GM18951 (cell line): ENCODE data around the gene MGAT5B.

Source experiments
- POLR2A ChIP-seq: IDR thresholded peaks from 4 replicates; pipeline ENCODE4 v1.6.1; 2011; ENCODE audit warnings: mild to moderate bottlenecking; ENCODE audit not compliant: insufficient read length, insufficient read depth; ENCODE audit errors: extremely low read depth
- in situ Hi-C: fragments of 300-500 bp; cut with MboI; formaldehyde crosslinking; loops from one replicate; pipeline ENCODE4 v1.12.0; 2022; ENCODE audit warnings: low sequenced_read_pairs, mixed read lengths, inconsistent platforms; ENCODE audit not compliant: unreplicated experiment

MGAT5B gene

GRCh38 chr17:76924345-76925342 lies 56.4 kb downstream of the MGAT5B start:
- in situ Hi-C loops = loop anchor here (25.0 kb wide), 1 partner anchor 1787 kb away; the partner anchor contains the start of gene NT5C
- no peak for TF ChIP-seq POLR2A

DNA sequence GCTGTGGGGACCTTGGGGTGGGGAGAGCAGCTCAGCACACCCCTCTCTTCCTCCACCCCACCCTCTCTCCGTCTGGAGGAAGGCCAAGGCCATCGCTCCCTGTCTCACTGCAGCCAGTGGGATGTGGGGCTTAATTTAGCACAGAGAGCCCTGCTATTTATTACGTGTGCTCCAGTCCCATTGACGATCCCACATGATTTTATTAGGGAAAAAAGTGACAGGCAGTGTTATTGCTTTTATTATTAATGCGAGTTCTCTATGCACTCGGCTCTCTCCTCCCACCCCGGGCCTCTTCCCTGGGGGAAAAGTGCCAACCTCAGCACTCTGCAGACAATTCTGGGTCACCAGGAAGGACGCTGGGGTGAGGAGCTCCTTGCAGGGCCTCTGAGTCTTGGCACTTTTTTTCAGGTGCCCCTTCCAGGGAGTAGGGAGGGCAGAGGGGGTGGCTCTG lies 57.3 kb downstream of the MGAT5B start:
- in situ Hi-C loops = loop anchor here (25.0 kb wide), 1 partner anchor 1788 kb away; the partner anchor contains the start of gene NT5C
- TF ChIP-seq POLR2A = no peak

- in situ Hi-C loops = loop anchor here (25.0 kb wide), 1 partner anchor 1789 kb away; the partner anchor contains the start of gene NT5C
- no peak for TF ChIP-seq POLR2A
These were observed 58.1 kb downstream of the MGAT5B start for GRCh38 chr17:76926237-76926866.

DNA sequence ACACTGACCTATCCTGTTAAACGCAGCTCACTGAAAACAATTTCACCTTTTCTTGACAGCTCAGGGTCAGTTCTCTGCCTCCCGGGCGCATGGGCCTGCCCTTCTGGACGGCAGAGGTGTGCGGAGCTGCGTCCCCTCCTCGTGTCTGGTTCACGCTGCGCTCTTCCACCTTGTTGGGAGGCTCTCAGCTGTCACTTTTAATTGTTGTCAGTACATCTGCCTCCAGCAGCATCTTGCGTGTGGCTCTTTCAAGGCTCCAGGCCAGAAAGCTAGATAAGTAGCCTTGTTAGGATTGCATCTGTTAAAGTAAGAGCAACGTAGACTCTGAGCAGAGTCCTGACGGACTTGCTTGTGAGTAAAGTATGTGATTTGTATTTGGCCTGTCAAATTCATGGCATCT lies 59.4 kb downstream of the MGAT5B start:
- TF ChIP-seq POLR2A = no peak
- in situ Hi-C loops = loop anchor here (25.0 kb wide), 1 partner anchor 1790 kb away; the partner anchor contains the start of gene NT5C

- in situ Hi-C loops = loop anchor here (25.0 kb wide), 1 partner anchor 1791 kb away; the partner anchor contains the start of gene NT5C
These were observed 59.8 kb downstream of the MGAT5B start for GRCh38 chr17:76927982-76928381.

GRCh38 chr17:76929148-76929547 lies 60.9 kb downstream of the MGAT5B start:
- in situ Hi-C loops = loop anchor here (25.0 kb wide), 1 partner anchor 1792 kb away; the partner anchor contains the start of gene NT5C
- no peak for TF ChIP-seq POLR2A

More at GRCh38 chr17:76927982-76928381, 59.8 kb downstream of the MGAT5B start:
- TF ChIP-seq POLR2A = no peak

DNA sequence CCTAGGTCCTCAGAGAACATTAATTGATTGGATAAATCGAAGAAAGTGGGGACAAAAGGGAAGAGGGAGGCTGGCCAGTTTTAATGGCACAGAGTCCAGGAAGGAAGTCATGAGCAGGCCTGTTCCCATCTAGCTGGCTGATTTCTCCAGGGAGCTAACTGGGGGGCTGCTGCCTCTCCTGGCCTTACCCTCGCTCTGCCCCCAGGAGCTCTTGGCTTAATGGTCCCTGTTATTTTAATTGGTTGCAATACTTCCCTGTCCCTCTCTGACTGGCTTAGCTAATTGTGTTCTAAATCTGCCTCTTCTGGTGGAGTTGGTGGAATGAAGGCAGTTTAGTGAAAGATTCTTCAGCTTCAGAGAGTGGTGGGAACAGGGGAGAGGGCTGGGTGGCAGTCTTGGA lies 61.4 kb downstream of the MGAT5B start:
- in situ Hi-C loops = loop anchor here (25.0 kb wide), 1 partner anchor 1792 kb away; the partner anchor contains the start of gene NT5C

GRCh38 chr17:76930107-76930506 lies 61.9 kb downstream of the MGAT5B start:
- no peak for TF ChIP-seq POLR2A
- in situ Hi-C loops = loop anchor here (25.0 kb wide), 1 partner anchor 1793 kb away; the partner anchor contains the start of gene NT5C

More for the DNA sequence above, 61.4 kb downstream of the MGAT5B start:
- TF ChIP-seq POLR2A = no peak

DNA sequence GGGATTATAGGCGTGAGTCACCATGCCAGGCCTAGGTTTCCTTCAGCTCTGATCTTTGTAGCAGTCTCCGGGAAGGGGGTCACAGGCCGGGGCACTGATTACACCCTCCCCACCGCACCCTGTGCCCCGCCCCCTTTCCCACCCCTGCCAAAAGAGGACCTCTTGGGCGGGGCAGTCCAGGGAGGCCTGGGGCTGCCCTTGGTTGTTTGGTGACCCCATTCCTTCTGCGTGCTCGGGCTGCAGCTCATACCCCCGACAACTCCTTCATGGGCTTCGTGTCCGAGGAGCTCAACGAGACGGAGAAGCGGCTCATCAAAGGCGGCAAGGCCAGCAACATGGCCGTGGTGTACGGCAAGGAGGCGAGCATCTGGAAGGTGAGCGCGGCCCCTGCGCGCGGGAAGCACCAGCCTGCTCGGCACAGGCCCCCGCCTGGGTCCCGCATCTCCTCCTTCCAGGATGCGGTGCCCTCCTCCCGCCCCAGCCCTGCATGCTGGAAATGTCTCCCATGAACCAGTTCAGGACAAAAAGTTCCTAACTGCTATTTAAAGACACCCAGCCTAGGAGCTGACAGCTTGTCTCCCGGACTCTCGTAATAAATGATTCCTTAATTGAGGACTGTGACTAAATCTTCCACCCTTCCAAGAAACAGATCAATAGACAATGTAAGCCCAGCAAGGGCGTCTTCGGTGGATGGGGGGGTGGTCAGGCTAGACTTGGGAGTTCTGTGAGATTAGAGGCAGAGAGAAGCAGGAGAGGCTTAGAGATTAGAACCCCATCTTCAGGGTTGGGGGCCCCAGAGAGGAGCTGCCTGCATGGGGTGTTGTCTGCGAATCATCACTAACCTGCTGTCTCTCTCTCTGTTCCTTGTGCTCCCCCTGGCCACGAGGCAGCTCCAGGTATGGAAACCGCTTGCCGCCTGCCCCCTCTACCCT lies 64.5 kb downstream of the MGAT5B start:
- TF ChIP-seq POLR2A = no peak
- in situ Hi-C loops = loop anchor here (25.0 kb wide), 1 partner anchor 1795 kb away; the partner anchor contains the start of gene NT5C

DNA sequence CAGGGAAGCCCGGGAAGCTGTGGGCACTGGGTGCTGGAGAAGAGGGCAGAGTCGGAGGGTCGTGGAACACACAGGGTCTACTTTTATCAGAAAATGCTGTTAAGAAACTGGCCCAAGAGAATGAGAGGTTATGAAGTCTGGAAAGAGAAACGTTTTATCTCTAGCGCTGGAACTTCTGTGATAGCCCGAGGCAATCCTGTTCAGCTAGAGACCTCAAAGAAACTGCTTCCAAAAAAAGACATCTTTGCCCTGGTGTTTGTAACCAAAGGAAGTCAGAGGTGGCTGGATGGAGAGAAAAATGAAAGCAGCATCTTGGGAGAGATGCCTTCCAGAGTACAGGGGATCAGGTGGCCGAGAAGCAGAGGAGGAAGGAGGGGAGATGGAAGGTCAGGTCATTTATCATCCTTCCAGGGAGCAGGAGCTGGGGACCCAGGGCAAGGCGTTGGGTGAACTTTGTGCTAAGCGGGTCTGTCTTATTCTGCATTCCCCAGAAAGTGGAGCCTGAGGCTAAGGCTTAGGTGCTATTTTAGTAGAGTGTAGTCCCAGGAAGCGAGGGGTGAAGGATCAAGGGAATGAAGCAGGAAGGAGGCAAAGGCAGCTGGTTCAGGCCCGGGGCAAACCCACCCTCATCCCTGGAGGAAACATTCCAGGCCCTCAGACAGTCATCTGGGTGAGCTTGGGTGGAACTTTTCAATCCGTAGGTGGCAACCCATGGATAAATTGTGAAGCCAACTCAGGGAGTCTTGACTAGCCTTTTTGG lies 66.5 kb downstream of the MGAT5B start:
- in situ Hi-C loops = loop anchor here (25.0 kb wide), 1 partner anchor 1797 kb away; the partner anchor contains the start of gene NT5C
- TF ChIP-seq POLR2A = no peak

DNA sequence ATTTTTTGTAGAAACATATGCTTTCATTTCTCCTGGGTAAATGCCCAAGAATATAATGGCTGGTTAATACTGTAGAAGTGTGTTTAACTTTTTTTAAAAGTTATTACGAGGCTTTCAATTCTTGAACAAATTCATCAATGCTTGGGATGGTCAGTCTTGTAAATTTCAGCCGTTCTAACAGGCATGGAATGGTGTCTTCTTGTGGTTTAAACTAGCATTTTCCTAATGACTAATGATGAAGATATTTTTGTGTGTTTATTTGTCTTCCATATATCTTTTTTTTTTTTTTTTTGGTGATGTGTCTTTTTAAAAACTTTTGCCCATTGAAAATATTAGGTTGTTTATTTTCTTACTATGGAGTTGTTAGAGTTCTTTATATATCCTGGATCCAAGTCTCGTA lies 67.1 kb downstream of the MGAT5B start:
- no peak for TF ChIP-seq POLR2A
- in situ Hi-C loops = loop anchor here (25.0 kb wide), 1 partner anchor 1798 kb away; the partner anchor contains the start of gene NT5C
